Stomach smooth muscle (tissue), 2 donors: ENCODE results near the gene FGF18.
"Not testable (repeated sequence)": the region's sequence is repeated elsewhere in the genome, so short reads cannot be mapped to it uniquely, and the experiment has no call there.

Experiments
- H3K27ac ChIP-seq: one replicate; pipeline ENCODE4 v1.7.0; 2013; ENCODE audit warnings: mild to moderate bottlenecking, low read length, inconsistent platforms
- H3K27me3 ChIP-seq, 2 donors: one replicate each; pipeline ENCODE4 v1.7.0; 2013; ENCODE audit warnings: low read length in 2 of 2; ENCODE audit not compliant: insufficient read depth in 2 of 2, control insufficient read depth in 1 of 2
- H3K36me3 ChIP-seq, 2 donors: one replicate each; pipeline ENCODE4 v1.7.0; 2013; ENCODE audit warnings: low read length in 2 of 2; ENCODE audit not compliant: control insufficient read depth in 2 of 2, insufficient read depth in 2 of 2
- H3K4me1 ChIP-seq: one replicate; pipeline ENCODE4 v1.7.0; 2013; ENCODE audit warnings: low read length; ENCODE audit not compliant: control insufficient read depth, insufficient read depth
- H3K4me3 ChIP-seq, 2 donors: one replicate each; pipeline ENCODE4 v1.7.0; 2013; ENCODE audit warnings: low read length in 2 of 2
- H3K9ac ChIP-seq, 2 donors: one replicate each; pipeline ENCODE4 v1.7.0; 2013; ENCODE audit warnings: low read length in 2 of 2, mild to moderate bottlenecking in 1 of 2
- H3K9me3 ChIP-seq, 2 donors: one replicate each; pipeline ENCODE4 v1.7.0; 2013; ENCODE audit warnings: low read length in 2 of 2; ENCODE audit not compliant: control insufficient read depth in 2 of 2
- donor health status: healthy.
- donor health status: Pancreatic carcinoma.

FGF18 gene

GRCh38 chr5:171485668-171486067, 66.2 kb downstream of the FGF18 start:
- no peak overlapping the region for H3K9ac ChIP-seq
- peaks cover 0 to 6% of the 10 kb centered on the region in 2 donors for H3K27me3 ChIP-seq
- no peaks in the 10 kb centered on the region for H3K36me3 ChIP-seq
- peaks cover 9% of the 10 kb centered on the region for H3K4me1 ChIP-seq
- H3K9me3 ChIP-seq = no peaks in the 10 kb centered on the region
- no peak overlapping the region for H3K27ac ChIP-seq
- H3K4me3 ChIP-seq = no peak overlapping the region

DNA sequence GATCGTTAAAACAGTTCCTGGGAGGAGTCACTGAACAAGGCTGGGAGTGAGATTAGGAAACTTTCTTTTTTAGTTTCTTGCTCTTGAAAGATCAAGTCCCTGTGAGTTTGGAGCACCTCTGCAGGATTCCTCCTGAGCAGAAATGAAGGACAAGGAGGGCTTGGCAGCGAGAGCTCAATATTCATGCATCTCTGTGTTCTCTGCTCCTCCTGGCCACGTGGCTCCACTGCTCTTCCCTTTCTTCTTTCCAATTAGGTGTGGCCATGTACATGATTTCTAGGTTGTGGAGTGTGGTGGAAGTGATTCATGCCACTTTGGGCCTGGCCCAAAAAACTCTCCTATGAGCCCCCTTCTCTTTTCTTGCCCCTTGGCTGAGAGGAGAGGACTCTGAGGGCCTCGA, 67.2 kb downstream of the FGF18 start:
- Histone ChIP-seq H3K27ac (no peak overlapping the region), H3K9me3 (no peaks in the 10 kb centered on the region), H3K27me3 (peaks cover 0 to 6% of the 10 kb centered on the region in 2 donors), H3K4me3 (no peak overlapping the region), H3K36me3 (no peaks in the 10 kb centered on the region), H3K9ac (no peak overlapping the region), H3K4me1 (peaks cover 9% of the 10 kb centered on the region)

DNA sequence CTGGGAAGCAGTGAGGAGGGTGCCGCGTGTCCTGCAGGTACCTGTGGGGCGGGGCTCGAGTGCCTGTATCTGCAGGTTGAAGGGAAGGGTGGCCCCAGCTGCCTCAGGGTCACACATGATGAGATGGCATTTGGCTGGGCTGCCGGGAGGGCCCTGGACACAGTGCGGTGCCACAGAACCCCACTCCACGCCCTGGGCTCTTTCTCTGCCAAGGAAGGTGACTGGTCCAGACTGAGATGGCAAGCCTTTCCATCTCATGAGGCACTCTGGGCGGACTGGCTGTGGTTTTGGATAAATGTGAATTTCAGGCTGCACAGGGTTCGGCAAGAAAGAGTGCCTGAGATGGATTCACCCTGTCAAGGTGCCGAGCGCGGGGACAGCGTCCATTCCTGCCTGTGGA, 69.4 kb downstream of the FGF18 start:
- Histone ChIP-seq H3K4me1 (peaks cover 5% of the 10 kb centered on the region), H3K9me3 (no peaks in the 10 kb centered on the region), H3K27me3 (peaks cover 0 to 6% of the 10 kb centered on the region in 2 donors), H3K4me3 (no peak overlapping the region), H3K9ac (no peak overlapping the region), H3K36me3 (no peaks in the 10 kb centered on the region), H3K27ac (no peak overlapping the region)

DNA sequence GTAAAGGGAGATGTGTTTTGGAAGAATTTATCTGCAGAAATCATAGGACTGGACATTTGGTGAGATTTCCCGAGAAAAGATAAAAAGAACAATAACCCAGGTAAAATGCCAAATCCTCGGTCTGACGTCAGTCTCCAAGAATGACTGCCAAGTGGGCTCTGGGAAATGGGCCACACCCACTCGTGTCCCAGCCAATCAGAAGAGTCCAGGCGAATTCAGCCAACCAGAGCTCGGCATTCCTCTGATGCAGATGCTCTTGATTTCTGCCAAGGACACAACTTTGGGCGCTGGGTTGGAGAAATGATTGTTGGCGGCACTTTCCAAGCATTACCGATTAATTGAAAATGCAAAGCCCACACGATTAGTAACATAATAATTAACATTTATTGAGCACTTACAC, 73.3 kb downstream of the FGF18 start:
- Histone ChIP-seq H3K9ac (no peak overlapping the region), H3K27me3 (no peaks in the 10 kb centered on the region), H3K9me3 (no peaks in the 10 kb centered on the region), H3K27ac (no peak overlapping the region), H3K36me3 (no peaks in the 10 kb centered on the region), H3K4me3 (no peak overlapping the region), H3K4me1 (peaks cover 19% of the 10 kb centered on the region)

GRCh38 chr5:171493646-171494393, 74.4 kb downstream of the FGF18 start:
- H3K36me3 ChIP-seq = no peaks in the 10 kb centered on the region
- H3K9me3 ChIP-seq = no peaks in the 10 kb centered on the region
- no peak overlapping the region for H3K9ac ChIP-seq
- H3K4me3 ChIP-seq = no peak overlapping the region
- no peak overlapping the region for H3K27ac ChIP-seq
- H3K27me3 ChIP-seq = no peaks in the 10 kb centered on the region
- peaks cover 19% of the 10 kb centered on the region for H3K4me1 ChIP-seq

GRCh38 chr5:171494452-171495121, 75.1 kb downstream of the FGF18 start:
- Histone ChIP-seq H3K36me3 (no peaks in the 10 kb centered on the region), H3K27ac (peak overlapping the region; percentile 11), H3K4me1 (peaks cover 19% of the 10 kb centered on the region), H3K9ac (peak overlapping the region in 1 of 2 donors; percentile 42), H3K4me3 (peak overlapping the region in 1 of 2 donors; percentile 29), H3K9me3 (no peaks in the 10 kb centered on the region), H3K27me3 (no peaks in the 10 kb centered on the region)

DNA sequence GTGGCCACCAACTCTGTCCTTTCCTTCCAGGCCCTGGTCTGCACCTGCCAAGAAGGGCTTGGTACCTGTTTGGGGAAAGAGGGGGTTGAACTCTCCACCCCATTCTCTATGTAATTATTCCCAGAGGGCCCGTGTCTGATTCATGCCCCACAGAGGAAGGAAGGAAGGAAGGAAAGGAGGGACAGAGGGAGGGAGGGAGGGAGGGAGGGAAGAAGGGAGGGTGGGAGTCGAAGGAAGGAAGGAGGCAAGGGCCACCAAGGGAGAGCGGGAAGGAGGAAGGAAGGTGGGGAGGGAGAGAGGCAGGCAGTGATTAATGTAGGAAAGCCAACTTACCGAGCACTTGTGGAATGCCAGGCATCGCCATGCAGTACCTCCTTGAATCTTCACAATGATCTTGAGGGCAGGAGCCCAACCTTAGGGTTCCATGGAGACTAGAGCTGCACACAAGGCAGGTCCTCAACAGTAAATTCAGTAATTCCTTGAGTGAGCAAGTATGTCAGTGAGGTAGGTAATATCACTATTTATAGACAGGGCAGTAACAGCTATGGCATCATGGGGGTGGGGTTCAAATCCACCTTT, 75.8 kb downstream of the FGF18 start:
- H3K4me3 ChIP-seq = no peak overlapping the region
- H3K36me3 ChIP-seq = no peaks in the 10 kb centered on the region
- no peak overlapping the region for H3K9ac ChIP-seq
- no peaks in the 10 kb centered on the region for H3K9me3 ChIP-seq
- H3K27ac ChIP-seq = peak overlapping the region; percentile 11
- no peaks in the 10 kb centered on the region for H3K27me3 ChIP-seq
- H3K4me1 ChIP-seq = peaks cover 19% of the 10 kb centered on the region

DNA sequence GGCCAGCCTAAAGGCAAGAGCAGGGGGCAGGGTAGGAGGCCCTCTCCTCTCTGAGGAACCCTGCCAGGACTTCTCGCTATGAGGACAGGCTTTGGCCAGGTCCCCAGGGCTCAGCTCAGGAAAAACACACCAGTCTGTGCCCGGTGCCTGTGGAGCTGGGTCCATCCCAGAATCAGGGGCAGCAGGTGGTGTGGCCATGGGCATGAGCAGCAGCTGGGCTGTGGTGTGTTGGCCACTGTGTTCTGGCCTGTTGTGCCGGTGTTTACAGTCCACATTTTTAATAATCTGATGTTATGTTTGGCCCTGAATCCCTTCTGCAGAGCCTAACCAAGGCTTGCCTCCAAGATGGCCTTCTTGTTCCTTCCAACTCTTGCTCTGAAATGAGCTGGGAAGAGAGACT, 77.0 kb downstream of the FGF18 start:
- no peaks in the 10 kb centered on the region for H3K36me3 ChIP-seq
- no peaks in the 10 kb centered on the region for H3K27me3 ChIP-seq
- no peak overlapping the region for H3K4me3 ChIP-seq
- H3K4me1 ChIP-seq = peaks cover 19% of the 10 kb centered on the region
- H3K27ac ChIP-seq = no peak overlapping the region
- no peaks in the 10 kb centered on the region for H3K9me3 ChIP-seq
- no peak overlapping the region for H3K9ac ChIP-seq

GRCh38 chr5:171497494-171497893, 78.0 kb downstream of the FGF18 start:
- H3K4me3 ChIP-seq, H3K27me3 ChIP-seq, H3K9me3 ChIP-seq, H3K27ac ChIP-seq, H3K9ac ChIP-seq, H3K36me3 ChIP-seq: not testable (repeated sequence)
- peaks cover 19% of the 10 kb centered on the region for H3K4me1 ChIP-seq

DNA sequence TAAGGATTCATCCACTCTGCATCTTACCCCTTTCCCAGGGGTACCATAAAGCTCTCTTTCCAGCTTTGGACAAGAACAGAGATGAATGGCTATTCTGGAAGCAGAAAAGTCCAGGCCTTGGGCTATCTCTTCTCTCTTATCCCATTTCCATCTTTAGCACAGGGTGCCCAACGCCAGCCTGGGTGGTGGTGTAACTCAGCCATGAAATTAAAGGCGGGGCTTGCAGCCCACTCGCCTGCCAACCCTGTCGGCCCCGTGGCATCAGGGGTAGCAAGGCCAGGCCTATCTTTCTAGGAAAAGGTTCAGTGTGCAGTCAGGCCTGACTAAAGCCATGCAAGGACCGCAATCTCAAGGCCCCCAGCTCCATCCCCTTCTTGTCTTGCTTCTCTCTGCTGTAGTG, 78.7 kb downstream of the FGF18 start:
- Histone ChIP-seq H3K9me3 (peaks cover 0 to 4% of the 10 kb centered on the region in 2 donors), H3K4me1 (peaks cover 19% of the 10 kb centered on the region)

GRCh38 chr5:171499611-171500010, 80.2 kb downstream of the FGF18 start:
- Histone ChIP-seq H3K36me3 (no peaks in the 10 kb centered on the region), H3K4me3 (no peak overlapping the region), H3K27ac (no peak overlapping the region), H3K9me3 (peaks cover 0 to 4% of the 10 kb centered on the region in 2 donors), H3K27me3 (no peaks in the 10 kb centered on the region), H3K4me1 (peaks cover 7% of the 10 kb centered on the region), H3K9ac (no peak overlapping the region)

More for the DNA sequence above, 78.7 kb downstream of the FGF18 start:
- Histone ChIP-seq H3K36me3 (no peaks in the 10 kb centered on the region), H3K27ac (no peak overlapping the region), H3K27me3 (no peaks in the 10 kb centered on the region), H3K4me3 (no peak overlapping the region), H3K9ac (no peak overlapping the region)
